Thoracic aorta (tissue), 2 donors: ENCODE measurements around the gene PCDHGA7. TPM values are rescaled to one million over a fixed set of nuclear protein-coding genes. Genes with fewer than 3 reads are reported as not detected.
"Not testable (repeated sequence)": the region's sequence is repeated elsewhere in the genome, so short reads cannot be mapped to it uniquely, and the experiment has no call there.

Experiments
- ATAC-seq: fragments of 150-250 bp; one replicate; pipeline ENCODE4 v1.8.0; 2017; ENCODE audit warnings: low read depth; ENCODE audit not compliant: insufficient number of reproducible peaks, low FRiP score
- DNase-seq: peaks from one replicate; pipeline ENCODE4 v3.0.0-alpha.2; 2020; ENCODE audit warnings: low spot score
- H3K27ac ChIP-seq, 2 donors: fragments of 200-600 bp; sonication (generic); 1 replicate in 1 of 2; 2 replicates in 1 of 2; pipeline ENCODE4 v1.5.1; 2016; ENCODE audit warnings: mild to moderate bottlenecking in 2 of 2, moderate library complexity in 2 of 2
- H3K27me3 ChIP-seq: fragments of 200-600 bp; sonication (generic); replicated peaks from 2 replicates; pipeline ENCODE4 v1.6.0; 2016; ENCODE audit warnings: mild to moderate bottlenecking; ENCODE audit not compliant: insufficient read depth
- H3K36me3 ChIP-seq: fragments of 200-600 bp; sonication (generic); one replicate; pipeline ENCODE4 v1.5.1; 2016
- H3K4me1 ChIP-seq, 2 donors: fragments of 200-600 bp; sonication (generic); 1 replicate in 1 of 2; 2 replicates in 1 of 2; pipeline versions ENCODE4 v1.5.1 to v1.6.0; 2016; ENCODE audit warnings: low read depth in 2 of 2, mild to moderate bottlenecking in 1 of 2; ENCODE audit not compliant: control insufficient read depth in 1 of 2
- H3K4me3 ChIP-seq: fragments of 200-600 bp; sonication (generic); 2 replicates; pipeline ENCODE4 v1.5.1; 2016; ENCODE audit warnings: mild to moderate bottlenecking
- H3K9me3 ChIP-seq: fragments of 200-600 bp; sonication (generic); 2 replicates; pipeline ENCODE4 v1.5.1; 2016
- total RNA-seq, 2 donors: library from RNA; depleted of rRNA; stranded (reverse); fragments of >200 nt; gene quantifications; one replicate each; pipeline versions ENCODE4 v1.1.0 to v1.2.3, GENCODE V29; 2016
- TF ChIP-seq, protein P1 (sequence below): fragments of 200-600 bp; sonication (generic); IDR thresholded peaks from one replicate; pipeline ENCODE4 v1.5.1; 2019; ENCODE audit warnings: antibody characterized with exemption

The PCDHGA7 gene
- total RNA-seq, 2 donors from 2014 or later = 11.9 to 12.2 TPM

- peak overlapping the region; percentile 19 for H3K4me3 ChIP-seq
- H3K9me3 ChIP-seq = peaks cover 90% of the 10 kb centered on the region
- H3K4me1 ChIP-seq = no peaks in the 10 kb centered on the region
- H3K27me3 ChIP-seq = no peaks in the 10 kb centered on the region
- DNase-seq = no peak
- H3K36me3 ChIP-seq = no peaks in the 10 kb centered on the region
- ATAC-seq = no peak
- TF ChIP-seq, protein P1, sequence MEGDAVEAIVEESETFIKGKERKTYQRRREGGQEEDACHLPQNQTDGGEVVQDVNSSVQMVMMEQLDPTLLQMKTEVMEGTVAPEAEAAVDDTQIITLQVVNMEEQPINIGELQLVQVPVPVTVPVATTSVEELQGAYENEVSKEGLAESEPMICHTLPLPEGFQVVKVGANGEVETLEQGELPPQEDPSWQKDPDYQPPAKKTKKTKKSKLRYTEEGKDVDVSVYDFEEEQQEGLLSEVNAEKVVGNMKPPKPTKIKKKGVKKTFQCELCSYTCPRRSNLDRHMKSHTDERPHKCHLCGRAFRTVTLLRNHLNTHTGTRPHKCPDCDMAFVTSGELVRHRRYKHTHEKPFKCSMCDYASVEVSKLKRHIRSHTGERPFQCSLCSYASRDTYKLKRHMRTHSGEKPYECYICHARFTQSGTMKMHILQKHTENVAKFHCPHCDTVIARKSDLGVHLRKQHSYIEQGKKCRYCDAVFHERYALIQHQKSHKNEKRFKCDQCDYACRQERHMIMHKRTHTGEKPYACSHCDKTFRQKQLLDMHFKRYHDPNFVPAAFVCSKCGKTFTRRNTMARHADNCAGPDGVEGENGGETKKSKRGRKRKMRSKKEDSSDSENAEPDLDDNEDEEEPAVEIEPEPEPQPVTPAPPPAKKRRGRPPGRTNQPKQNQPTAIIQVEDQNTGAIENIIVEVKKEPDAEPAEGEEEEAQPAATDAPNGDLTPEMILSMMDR = no peak
- H3K27ac ChIP-seq = no peak overlapping the region
Measured at GRCh38 chr5:141383345-141383744, 803 bp downstream of the PCDHGA7 start.

GRCh38 chr5:141384471-141385267 is 2.1 kb downstream of the PCDHGA7 start:
- H3K9me3 ChIP-seq = peaks cover 93% of the 10 kb centered on the region
- TF ChIP-seq, protein P1 = no peak
- peak overlapping the region; percentile 8 for H3K4me3 ChIP-seq
- H3K27ac ChIP-seq = no peak overlapping the region
- no peaks in the 10 kb centered on the region for H3K4me1 ChIP-seq
- no peaks in the 10 kb centered on the region for H3K27me3 ChIP-seq
- DNase-seq (no peak), ATAC-seq (no peak)
- H3K36me3 ChIP-seq = no peaks in the 10 kb centered on the region

- not testable (repeated sequence) for ATAC-seq, H3K36me3 ChIP-seq, H3K27ac ChIP-seq, H3K27me3 ChIP-seq, H3K4me1 ChIP-seq, DNase-seq
- Histone ChIP-seq H3K4me3 (peak within 1 kb of the TSS; percentile 37), H3K9me3 (peaks cover 95% of the 10 kb centered on the region)
Measured at GRCh38 chr5:141387557-141388311, 5.2 kb downstream of the PCDHGA7 start, which contains the start of gene PCDHGB4. Gene PCDHGB4, plus strand, starts transcription at chr5:141387698. Its CDS starts 187 bp downstream, at chr5:141387885.

DNA sequence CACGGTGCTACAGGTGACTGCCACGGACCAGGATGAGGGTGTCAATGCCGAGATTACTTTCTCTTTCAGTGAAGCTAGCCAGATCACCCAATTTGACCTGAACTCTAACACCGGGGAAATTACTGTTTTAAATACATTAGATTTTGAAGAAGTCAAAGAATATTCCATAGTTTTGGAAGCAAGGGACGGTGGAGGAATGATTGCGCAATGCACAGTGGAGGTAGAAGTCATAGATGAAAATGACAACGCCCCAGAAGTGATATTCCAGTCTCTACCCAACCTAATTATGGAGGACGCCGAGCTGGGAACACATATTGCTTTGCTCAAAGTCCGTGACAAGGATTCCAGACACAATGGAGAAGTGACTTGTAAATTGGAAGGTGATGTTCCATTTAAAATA is 6.1 kb downstream of the PCDHGA7 start:
- TF ChIP-seq, protein P1 = no peak
- ATAC-seq = no peak

GRCh38 chr5:141389153-141390042 is 6.9 kb downstream of the PCDHGA7 start:
- Histone ChIP-seq H3K4me1 (no peaks in the 10 kb centered on the region), H3K9me3 (peaks cover 95% of the 10 kb centered on the region), H3K27me3 (no peaks in the 10 kb centered on the region), H3K27ac (no peak overlapping the region), H3K4me3 (peak overlapping the region; percentile 12), H3K36me3 (peaks cover 5% of the 10 kb centered on the region)
- DNase-seq = no peak
- no peak for ATAC-seq
- TF ChIP-seq, protein P1 = no peak

More for the DNA sequence above, 6.1 kb downstream of the PCDHGA7 start:
- no peak for DNase-seq
- peaks cover 95% of the 10 kb centered on the region for H3K9me3 ChIP-seq
- H3K4me3 ChIP-seq = no peak overlapping the region
- H3K36me3 ChIP-seq = peaks cover 5% of the 10 kb centered on the region
- H3K4me1 ChIP-seq = no peaks in the 10 kb centered on the region
- H3K27me3 ChIP-seq = no peaks in the 10 kb centered on the region
- no peak overlapping the region for H3K27ac ChIP-seq
